ENCODE results near the gene FAM151A.

Gene FAM151A

DNA sequence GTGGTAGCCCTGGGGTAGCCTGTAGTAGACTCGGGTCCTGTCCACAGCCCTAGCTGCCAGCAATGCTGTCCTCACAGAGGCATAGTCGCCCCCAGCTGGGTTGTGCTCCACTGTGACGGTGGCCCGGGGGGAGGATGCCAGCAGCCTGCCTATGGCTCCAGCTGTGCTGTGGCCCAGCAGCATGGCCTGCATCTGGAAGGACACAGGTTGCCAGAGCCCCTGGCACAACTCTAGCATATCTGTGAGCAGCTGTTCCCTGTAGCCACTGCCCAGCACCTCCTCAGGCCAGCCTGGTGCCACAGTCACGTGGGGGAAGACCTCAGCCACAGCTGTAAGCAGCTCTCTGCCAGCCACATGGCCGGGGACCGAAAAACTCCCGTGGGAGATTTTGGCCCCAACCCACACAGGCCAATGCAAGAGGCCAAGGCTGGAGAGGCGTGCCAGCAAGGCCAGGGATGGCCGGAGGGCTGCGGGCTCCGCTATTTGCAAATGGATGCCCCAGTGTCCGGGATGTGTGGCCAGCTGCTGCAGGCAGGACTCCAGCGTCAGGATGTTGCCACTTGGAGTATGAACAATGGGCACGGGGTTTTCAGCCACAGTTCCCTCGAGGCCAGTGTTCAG, 13.9 kb downstream of the FAM151A start:
- Histone ChIP-seq H3K4ac (ENCODE audit: low read length) (no peak overlapping the region), H3K36me3 (replicated peaks in 1 of 2; ENCODE audit: control insufficient read depth in 2 of 2, insufficient read depth in 2 of 2, low read length in 2 of 2) (no peaks in the 10 kb centered on the region), H4K91ac (ENCODE audit: low read depth, low read length, poor library complexity) (no peak overlapping the region), H3K27ac (replicated peaks; ENCODE audit: low read length) (no peak overlapping the region), H2BK12ac (ENCODE audit: low read length) (no peak overlapping the region), H3K4me2 (ENCODE audit: insufficient read depth, low read length, poor library complexity, severe bottlenecking) (no peak overlapping the region), H3K4me3 (ENCODE audit: low read length in 2 of 2) (peak overlapping the region in 1 of 2 donors; percentile 19), H3K23ac (ENCODE audit: low read depth, low read length, poor library complexity) (peak overlapping the region; percentile 27), H3K27me3 (ENCODE audit: control insufficient read depth in 3 of 3, insufficient read depth in 3 of 3, low read depth in 1 of 3, low read length in 3 of 3) (peaks cover 0 to 4% (median 0%) of the 10 kb centered on the region in 3 experiments), H3K18ac (ENCODE audit: low read length) (peak overlapping the region; percentile 51), H2BK15ac (ENCODE audit: low read length) (peak overlapping the region; percentile 45), H4K8ac (ENCODE audit: low read depth, low read length) (no peak overlapping the region), H3K79me1 (ENCODE audit: low read depth, low read length) (no peaks in the 10 kb centered on the region), H2BK5ac (ENCODE audit: low read length) (no peak overlapping the region), H2AK5ac (ENCODE audit: low read depth, low read length) (peak overlapping the region; percentile 32), H3K14ac (ENCODE audit: low read length) (no peak overlapping the region), H3K9ac (ENCODE audit: low read depth, low read length, poor library complexity) (no peak overlapping the region), H3K9me3 (replicated peaks in 1 of 2; ENCODE audit: control insufficient read depth in 2 of 2, insufficient read depth in 1 of 2, low read depth in 1 of 2, low read length in 2 of 2) (no peaks in the 10 kb centered on the region), H2BK120ac (ENCODE audit: low read depth, low read length) (peak overlapping the region; percentile 72), H2AFZ (ENCODE audit: low read length) (no peak overlapping the region), H3K4me1 (ENCODE audit: control insufficient read depth in 2 of 2, insufficient read depth in 1 of 2, low read depth in 1 of 2, low read length in 2 of 2) (peaks cover 0 to 7% of the 10 kb centered on the region in 2 donors)
- WGBS, 2 donors (ENCODE audit: extremely low coverage in 2 of 2, insufficient read length in 2 of 2, insufficient replicate concordance in 1 of 2): no CpG with 5 or more reads among the region's 16 CpGs
- DNase-seq (ENCODE audit: low spot score): no peak

DNA sequence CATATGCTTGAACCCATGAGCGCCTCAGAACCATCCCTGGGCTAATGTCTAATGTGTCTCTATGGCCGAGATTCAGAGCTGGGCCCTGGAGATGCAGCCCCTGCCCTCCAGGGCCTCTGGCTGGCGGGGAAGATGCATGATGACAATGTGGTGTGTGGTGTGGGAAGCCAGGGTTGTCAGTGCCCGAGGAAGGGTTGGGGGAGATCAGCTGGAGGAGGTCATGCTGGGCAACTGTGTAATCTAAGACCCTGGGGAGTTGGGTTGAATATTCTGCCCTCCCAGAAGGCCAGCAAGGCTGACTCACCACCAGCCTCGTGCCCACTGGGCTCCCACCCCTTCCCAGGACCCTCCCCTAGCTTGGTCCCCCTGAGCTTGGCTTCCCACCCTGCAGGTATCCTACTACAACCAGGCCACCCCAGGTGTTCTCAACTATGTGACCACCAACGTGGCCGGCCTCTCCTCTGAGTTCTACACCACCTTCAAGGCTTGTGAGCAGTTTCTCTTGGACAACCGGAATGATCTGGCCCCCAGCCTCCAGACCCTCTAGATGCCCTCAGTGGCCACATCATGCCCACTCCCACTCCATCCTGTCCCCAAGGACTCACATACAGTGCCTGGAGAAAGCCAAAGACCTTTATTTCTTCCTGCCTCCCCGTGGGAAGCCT, 14.6 kb downstream of the FAM151A start:
- Histone ChIP-seq H2BK15ac (ENCODE audit: low read length) (peak overlapping the region; percentile 26), H3K18ac (ENCODE audit: low read length) (no peak overlapping the region), H2AFZ (ENCODE audit: low read length) (no peak overlapping the region), H3K4me3 (ENCODE audit: low read length in 2 of 2) (peak overlapping the region in 1 of 2 donors; percentile 19), H3K36me3 (replicated peaks in 1 of 2; ENCODE audit: control insufficient read depth in 2 of 2, insufficient read depth in 2 of 2, low read length in 2 of 2) (no peaks in the 10 kb centered on the region), H4K91ac (ENCODE audit: low read depth, low read length, poor library complexity) (no peak overlapping the region), H3K4ac (ENCODE audit: low read length) (no peak overlapping the region), H3K14ac (ENCODE audit: low read length) (no peak overlapping the region), H3K27ac (replicated peaks; ENCODE audit: low read length) (no peak overlapping the region), H2BK5ac (ENCODE audit: low read length) (no peak overlapping the region), H3K9ac (ENCODE audit: low read depth, low read length, poor library complexity) (no peak overlapping the region), H3K9me3 (replicated peaks in 1 of 2; ENCODE audit: control insufficient read depth in 2 of 2, insufficient read depth in 1 of 2, low read depth in 1 of 2, low read length in 2 of 2) (no peaks in the 10 kb centered on the region), H3K4me1 (ENCODE audit: control insufficient read depth in 2 of 2, insufficient read depth in 1 of 2, low read depth in 1 of 2, low read length in 2 of 2) (peaks cover 0 to 7% of the 10 kb centered on the region in 2 donors), H3K79me1 (ENCODE audit: low read depth, low read length) (no peaks in the 10 kb centered on the region), H4K8ac (ENCODE audit: low read depth, low read length) (no peak overlapping the region), H3K23ac (ENCODE audit: low read depth, low read length, poor library complexity) (peak overlapping the region; percentile 27), H2BK12ac (ENCODE audit: low read length) (no peak overlapping the region), H2AK5ac (ENCODE audit: low read depth, low read length) (peak overlapping the region; percentile 32), H3K4me2 (ENCODE audit: insufficient read depth, low read length, poor library complexity, severe bottlenecking) (no peak overlapping the region), H2BK120ac (ENCODE audit: low read depth, low read length) (no peak overlapping the region), H3K27me3 (ENCODE audit: control insufficient read depth in 3 of 3, insufficient read depth in 3 of 3, low read depth in 1 of 3, low read length in 3 of 3) (no peaks in the 10 kb centered on the region)
- no peak for DNase-seq (ENCODE audit: low spot score)
- WGBS, 2 donors (ENCODE audit: extremely low coverage in 2 of 2, insufficient read length in 2 of 2, insufficient replicate concordance in 1 of 2): no CpG with 5 or more reads among the region's 9 CpGs

DNA sequence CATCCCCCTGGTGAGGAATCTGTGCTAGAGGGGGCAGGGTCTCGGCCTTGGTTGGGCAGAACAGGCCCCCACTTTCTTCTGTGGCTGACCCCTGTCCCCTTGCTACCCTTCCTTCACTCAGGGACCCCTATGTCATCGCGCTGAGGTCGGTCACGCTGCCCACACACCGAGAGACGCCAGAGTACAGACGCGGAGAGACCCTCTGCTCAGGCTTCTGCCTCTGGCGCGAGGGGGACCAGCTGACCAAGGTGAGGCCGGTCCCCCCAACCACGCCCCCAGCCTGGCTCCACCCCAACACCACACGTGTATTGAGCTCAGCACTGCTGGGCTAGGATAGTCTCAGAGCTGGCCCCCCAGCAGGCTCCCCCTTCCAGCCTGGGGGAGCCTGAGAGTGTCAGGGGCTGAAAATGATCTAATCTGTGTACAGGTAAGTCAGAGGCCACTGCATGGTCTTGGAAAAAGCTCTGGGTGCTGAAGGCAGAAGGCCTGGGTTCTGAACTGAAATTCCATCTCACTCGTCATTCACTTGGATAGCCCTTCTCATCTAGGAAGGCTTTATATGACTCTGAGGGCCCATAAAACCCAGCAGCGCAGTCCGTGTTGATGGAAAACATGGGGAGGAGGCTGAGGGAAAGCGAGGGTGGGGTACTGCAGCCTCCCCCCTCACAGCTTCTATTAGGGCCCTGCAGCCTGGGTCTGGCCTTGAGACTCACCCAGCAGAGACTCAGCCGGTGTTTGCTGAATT, 15.3 kb downstream of the FAM151A start:
- Histone ChIP-seq H2AFZ (ENCODE audit: low read length) (no peak overlapping the region), H3K79me1 (ENCODE audit: low read depth, low read length) (no peaks in the 10 kb centered on the region), H2BK15ac (ENCODE audit: low read length) (no peak overlapping the region), H3K14ac (ENCODE audit: low read length) (no peak overlapping the region), H3K27me3 (ENCODE audit: control insufficient read depth in 3 of 3, insufficient read depth in 3 of 3, low read depth in 1 of 3, low read length in 3 of 3) (no peaks in the 10 kb centered on the region), H2BK5ac (ENCODE audit: low read length) (peak overlapping the region; percentile 6), H2AK5ac (ENCODE audit: low read depth, low read length) (no peak overlapping the region), H3K18ac (ENCODE audit: low read length) (no peak overlapping the region), H3K4me1 (ENCODE audit: control insufficient read depth in 2 of 2, insufficient read depth in 1 of 2, low read depth in 1 of 2, low read length in 2 of 2) (peaks cover 0 to 7% of the 10 kb centered on the region in 2 donors), H3K23ac (ENCODE audit: low read depth, low read length, poor library complexity) (peak overlapping the region; percentile 68), H2BK120ac (ENCODE audit: low read depth, low read length) (no peak overlapping the region), H3K36me3 (replicated peaks in 1 of 2; ENCODE audit: control insufficient read depth in 2 of 2, insufficient read depth in 2 of 2, low read length in 2 of 2) (no peaks in the 10 kb centered on the region), H4K91ac (ENCODE audit: low read depth, low read length, poor library complexity) (no peak overlapping the region), H4K8ac (ENCODE audit: low read depth, low read length) (no peak overlapping the region), H2BK12ac (ENCODE audit: low read length) (no peak overlapping the region), H3K9me3 (replicated peaks in 1 of 2; ENCODE audit: control insufficient read depth in 2 of 2, insufficient read depth in 1 of 2, low read depth in 1 of 2, low read length in 2 of 2) (no peaks in the 10 kb centered on the region), H3K4me2 (ENCODE audit: insufficient read depth, low read length, poor library complexity, severe bottlenecking) (no peak overlapping the region), H3K9ac (ENCODE audit: low read depth, low read length, poor library complexity) (no peak overlapping the region), H3K27ac (replicated peaks; ENCODE audit: low read length) (no peak overlapping the region), H3K4me3 (ENCODE audit: low read length in 2 of 2) (no peak overlapping the region), H3K4ac (ENCODE audit: low read length) (no peak overlapping the region)
- no CpG with 5 or more reads among the region's 19 CpGs for WGBS, 2 donors (ENCODE audit: extremely low coverage in 2 of 2, insufficient read length in 2 of 2, insufficient replicate concordance in 1 of 2)
- DNase-seq (ENCODE audit: low spot score): no peak

DNA sequence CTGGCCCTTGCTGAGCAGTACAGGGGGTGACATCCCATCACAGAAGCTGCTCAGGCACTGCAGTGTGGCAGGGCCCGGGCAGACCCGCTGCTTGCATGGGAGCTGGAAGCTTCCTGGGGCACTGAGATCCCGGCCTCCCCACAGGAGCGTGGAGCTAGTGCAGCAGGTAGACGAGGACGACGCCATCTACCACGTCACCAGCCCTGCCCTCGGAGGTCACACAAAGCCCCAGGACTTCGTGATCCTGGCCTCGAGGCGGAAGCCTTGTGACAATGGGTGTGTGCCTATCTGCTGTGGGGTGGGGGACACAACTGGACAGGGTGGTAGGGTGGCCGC, 16.4 kb downstream of the FAM151A start:
- Histone ChIP-seq H3K9ac (ENCODE audit: low read depth, low read length, poor library complexity) (peak overlapping the region; percentile 24), H2BK120ac (ENCODE audit: low read depth, low read length) (no peak overlapping the region), H3K4me1 (ENCODE audit: control insufficient read depth in 2 of 2, insufficient read depth in 1 of 2, low read depth in 1 of 2, low read length in 2 of 2) (peaks cover 0 to 8% of the 10 kb centered on the region in 2 donors), H3K4me2 (ENCODE audit: insufficient read depth, low read length, poor library complexity, severe bottlenecking) (no peak overlapping the region), H3K9me3 (replicated peaks in 1 of 2; ENCODE audit: control insufficient read depth in 2 of 2, insufficient read depth in 1 of 2, low read depth in 1 of 2, low read length in 2 of 2) (no peaks in the 10 kb centered on the region), H3K27ac (replicated peaks; ENCODE audit: low read length) (no peak overlapping the region), H3K14ac (ENCODE audit: low read length) (peak overlapping the region; percentile 63), H3K4ac (ENCODE audit: low read length) (no peak overlapping the region), H3K23ac (ENCODE audit: low read depth, low read length, poor library complexity) (peak overlapping the region; percentile 37), H2AFZ (ENCODE audit: low read length) (no peak overlapping the region), H3K27me3 (ENCODE audit: control insufficient read depth in 3 of 3, insufficient read depth in 3 of 3, low read depth in 1 of 3, low read length in 3 of 3) (no peaks in the 10 kb centered on the region), H3K18ac (ENCODE audit: low read length) (peak overlapping the region; percentile 61), H3K36me3 (replicated peaks in 1 of 2; ENCODE audit: control insufficient read depth in 2 of 2, insufficient read depth in 2 of 2, low read length in 2 of 2) (no peaks in the 10 kb centered on the region), H3K4me3 (ENCODE audit: low read length in 2 of 2) (peak overlapping the region in 1 of 2 donors; percentile 15), H2BK5ac (ENCODE audit: low read length) (peak overlapping the region; percentile 6), H2BK15ac (ENCODE audit: low read length) (peak overlapping the region; percentile 4), H4K8ac (ENCODE audit: low read depth, low read length) (no peak overlapping the region), H2BK12ac (ENCODE audit: low read length) (no peak overlapping the region), H4K91ac (ENCODE audit: low read depth, low read length, poor library complexity) (no peak overlapping the region), H2AK5ac (ENCODE audit: low read depth, low read length) (peak overlapping the region; percentile 79), H3K79me1 (ENCODE audit: low read depth, low read length) (no peaks in the 10 kb centered on the region)
- WGBS, 2 donors (ENCODE audit: extremely low coverage in 2 of 2, insufficient read length in 2 of 2, insufficient replicate concordance in 1 of 2): no CpG with 5 or more reads among the region's 13 CpGs
- no peak for DNase-seq (ENCODE audit: low spot score)
